CD14-positive monocyte (primary cell): ENCODE measurements around the gene FKBP4. TPM values are rescaled to one million over a fixed set of nuclear protein-coding genes. Genes with fewer than 3 reads are reported as not detected.

Experiments used
- DNase-seq, 3 donors: peaks; one replicate each; pipeline ENCODE4 v3.0.0-alpha.2; 2011 to 2022
- H2AFZ ChIP-seq: 2 replicates; pipeline ENCODE4 v1.6.0; 2012; ENCODE audit warnings: mild to moderate bottlenecking, low read depth, low read length, inconsistent platforms; ENCODE audit not compliant: insufficient read depth, poor library complexity, severe bottlenecking
- H3K27ac ChIP-seq, 2 donors: 1 replicate in 1 of 2; 2 replicates in 1 of 2; pipeline ENCODE4 v1.5.1; 2012 to 2013; ENCODE audit warnings: low read length in 2 of 2, control low read depth in 1 of 2, inconsistent platforms in 1 of 2, low read depth in 1 of 2, mild to moderate bottlenecking in 1 of 2
- H3K27me3 ChIP-seq, 2 donors: one replicate each; pipeline versions ENCODE4 v1.6.0 to v1.6.1; 2011 to 2013; ENCODE audit warnings: low read length in 2 of 2; ENCODE audit not compliant: control insufficient read depth in 2 of 2, insufficient read depth in 2 of 2
- H3K36me3 ChIP-seq, 2 donors: replicated peaks in 1 of 2; 1 replicate in 1 of 2; 2 replicates in 1 of 2; pipeline versions ENCODE4 v1.5.1 to v1.6.1; 2012 to 2013; ENCODE audit warnings: low read length in 2 of 2, control low read depth in 1 of 2, inconsistent platforms in 1 of 2, mild to moderate bottlenecking in 1 of 2; ENCODE audit not compliant: insufficient read depth in 2 of 2, control insufficient read depth in 1 of 2
- H3K4me1 ChIP-seq, 2 donors: 1 replicate in 1 of 2; 2 replicates in 1 of 2; pipeline versions ENCODE4 v1.5.1 to v1.6.1; 2012 to 2013; ENCODE audit warnings: low read length in 2 of 2, control low read depth in 1 of 2, inconsistent platforms in 1 of 2, mild to moderate bottlenecking in 1 of 2, moderate library complexity in 1 of 2; ENCODE audit not compliant: insufficient read depth in 2 of 2, control insufficient read depth in 1 of 2
- H3K4me2 ChIP-seq: replicated peaks from 2 replicates; pipeline ENCODE3; 2012; ENCODE audit warnings: low read length, moderate library complexity, mild to moderate bottlenecking; ENCODE audit not compliant: poor library complexity, severe bottlenecking; ENCODE audit errors: extremely low read depth
- H3K4me3 ChIP-seq, 3 experiments: fragments of 200-600 bp in 1 of 3; sonication (generic) in 1 of 3; replicated peaks in 1 of 3; 1 replicate in 2 of 3; 2 replicates in 1 of 3; pipeline ENCODE4 v1.5.1; 2011 to 2013; ENCODE audit warnings: low read length in 3 of 3, mild to moderate bottlenecking in 3 of 3, control low read depth in 2 of 3, low read depth in 2 of 3, inconsistent platforms in 1 of 3, moderate library complexity in 1 of 3
- H3K79me2 ChIP-seq: 2 replicates; pipeline ENCODE4 v1.6.0; 2012; ENCODE audit warnings: mild to moderate bottlenecking, control low read depth, inconsistent platforms, low read length, moderate library complexity; ENCODE audit not compliant: insufficient read depth
- H3K9ac ChIP-seq: 2 replicates; pipeline ENCODE4 v1.6.0; 2017; ENCODE audit warnings: low read length, mild to moderate bottlenecking; ENCODE audit not compliant: insufficient read depth, poor library complexity, severe bottlenecking
- H3K9me3 ChIP-seq, 2 donors: replicated peaks in 1 of 2; 1 replicate in 1 of 2; 2 replicates in 1 of 2; pipeline versions ENCODE4 v1.5.1 to v1.6.1; 2012 to 2013; ENCODE audit warnings: low read length in 2 of 2, control low read depth in 1 of 2; ENCODE audit not compliant: control insufficient read depth in 1 of 2, insufficient read depth in 1 of 2
- H4K20me1 ChIP-seq: 2 replicates; pipeline ENCODE4 v1.6.0; 2012; ENCODE audit warnings: mild to moderate bottlenecking, low read length, control low read depth, moderate library complexity; ENCODE audit not compliant: insufficient read depth
- H3K27ac Mint-ChIP-seq, 7 donors: one replicate each; pipeline ENCODE4 v1.8.0; 2020; ENCODE audit warnings: mild to moderate bottlenecking in 7 of 7, mixed read lengths in 7 of 7, moderate library complexity in 6 of 7, inconsistent platforms in 2 of 7
- H3K27me3 Mint-ChIP-seq, 3 donors: one replicate each; pipeline ENCODE4 v1.8.0; 2021 to 2022; ENCODE audit warnings: low read depth in 3 of 3, mild to moderate bottlenecking in 3 of 3, mixed read lengths in 3 of 3, moderate library complexity in 3 of 3, inconsistent platforms in 1 of 3
- H3K36me3 Mint-ChIP-seq, 2 donors: one replicate each; pipeline ENCODE4 v1.8.0; 2020; ENCODE audit warnings: mixed read lengths in 2 of 2, inconsistent platforms in 1 of 2, mild to moderate bottlenecking in 1 of 2
- H3K4me1 Mint-ChIP-seq: one replicate; pipeline ENCODE4 v1.8.0; 2020; ENCODE audit warnings: mild to moderate bottlenecking, mixed read lengths
- H3K4me3 Mint-ChIP-seq, 2 donors: one replicate each; pipeline ENCODE4 v1.8.0; 2020; ENCODE audit warnings: mild to moderate bottlenecking in 2 of 2, mixed read lengths in 2 of 2, moderate library complexity in 1 of 2
- H3K9me3 Mint-ChIP-seq, 7 donors: one replicate each; pipeline ENCODE4 v1.8.0; 2020 to 2022; ENCODE audit warnings: mixed read lengths in 7 of 7, mild to moderate bottlenecking in 6 of 7, moderate library complexity in 6 of 7, inconsistent platforms in 2 of 7
- CTCF ChIP-seq: fragments of 200-600 bp; IDR thresholded peaks from one replicate; pipeline ENCODE4 v1.8.0; 2022; ENCODE audit warnings: antibody characterized with exemption, mild to moderate bottlenecking
- WGBS: methylation state at CpG from one replicate; pipeline ENCODE4 v1.1.5; 2013; ENCODE audit warnings: missing lambda C conversion rate; ENCODE audit not compliant: insufficient coverage; 5-methylcytosine and 5-hydroxymethylcytosine counted together
- intact Hi-C, 2 donors: fragments of 100-400 bp; cut with micrococcal nuclease; formaldehyde crosslinking; loops; one replicate each; pipeline versions ENCODE4 v1.15.0 to v1.15.1; 2023
- polyA plus RNA-seq, 3 donors: library from polyadenylated mRNA; depleted of rRNA in 1 of 3; unstranded in 2 of 3; stranded (reverse) in 1 of 3; fragments of 300-500 nt in 2 of 3; fragments of >200 nt in 1 of 3; fragmentation: Illumina TruSeq in 2 of 3; gene quantifications; 1 replicate in 2 of 3; 2 replicates in 1 of 3; pipeline ENCODE4 v1.2.3, GENCODE V29; 2012 to 2021

Gene FKBP4
- polyA plus RNA-seq, 3 donors = 19.3 to 22.1 (median 20.1) TPM

DNA sequence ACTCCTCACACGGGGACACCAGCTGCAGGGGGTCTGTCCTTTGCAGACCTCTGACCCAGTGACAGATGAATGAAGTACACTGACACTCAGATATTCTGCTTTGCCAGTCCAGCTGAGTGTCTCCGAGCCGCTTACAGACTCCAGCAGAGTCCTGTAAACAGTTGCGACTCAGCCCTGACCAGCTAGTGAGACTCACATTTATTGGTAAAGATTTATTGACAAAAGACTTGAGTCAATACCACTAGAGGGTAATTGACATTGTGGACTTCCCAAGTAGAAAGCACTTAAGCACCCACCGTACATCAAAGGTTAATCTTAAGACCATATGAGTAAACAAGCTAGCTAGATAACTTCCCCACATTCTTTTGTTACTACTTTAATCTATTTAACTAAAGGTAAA lies 9.8 kb upstream of the FKBP4 start:
- intact Hi-C loops = no loop called here
- peaks cover 8 to 27% (median 13%) of the 10 kb centered on the region in 3 donors for H3K27me3 Mint-ChIP-seq

DNA sequence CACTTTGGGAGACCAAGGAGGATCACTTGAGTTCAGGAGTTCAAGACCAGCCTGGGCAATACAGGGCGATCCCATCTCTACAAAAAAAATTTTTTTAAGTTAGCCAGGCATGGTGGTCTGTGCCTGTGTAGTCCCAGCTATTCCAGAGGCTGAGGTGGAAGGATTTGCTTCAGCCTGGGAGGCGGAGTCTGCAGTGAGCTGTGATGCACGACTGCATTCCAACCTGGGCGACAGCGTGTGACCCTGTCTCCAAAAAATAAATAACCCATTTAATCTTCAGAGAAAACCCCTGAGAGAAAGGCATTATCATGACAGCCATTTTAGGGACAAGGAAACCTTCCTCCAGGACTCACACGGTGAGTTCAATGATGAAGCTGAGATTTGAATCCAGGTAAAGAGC lies 3.7 kb upstream of the FKBP4 start:
- H3K9me3 Mint-ChIP-seq = peaks cover 0 to 5% (median 0%) of the 10 kb centered on the region in 7 donors
- no CpG with 5 or more reads among the region's 6 CpGs for WGBS
- H3K27ac Mint-ChIP-seq = no peak overlapping the region

More for the DNA sequence above, 9.8 kb upstream of the FKBP4 start:
- Histone ChIP-seq H2AFZ (no peak overlapping the region), H3K27ac (no peak overlapping the region), H3K4me3 (no peak overlapping the region), H3K9ac (no peak overlapping the region), H3K36me3 (no peaks in the 10 kb centered on the region), H3K4me1 (peaks cover 5 to 6% of the 10 kb centered on the region in 2 donors), H4K20me1 (no peaks in the 10 kb centered on the region), H3K9me3 (no peaks in the 10 kb centered on the region), H3K79me2 (no peaks in the 10 kb centered on the region), H3K4me2 (no peak overlapping the region), H3K27me3 (peaks cover 0 to 11% of the 10 kb centered on the region in 2 donors)
- H3K4me1 Mint-ChIP-seq = peaks cover 10% of the 10 kb centered on the region
- no peak overlapping the region for H3K4me3 Mint-ChIP-seq
- WGBS = 87% methylated on average over 3 of the region's 5 CpGs
- no peak for DNase-seq
- H3K36me3 Mint-ChIP-seq = no peaks in the 10 kb centered on the region
- no peak for TF ChIP-seq CTCF
- no peak overlapping the region for H3K27ac Mint-ChIP-seq
- peaks cover 0 to 2% (median 0%) of the 10 kb centered on the region in 7 donors for H3K9me3 Mint-ChIP-seq

More for the DNA sequence above, 3.7 kb upstream of the FKBP4 start:
- H3K36me3 Mint-ChIP-seq = no peaks in the 10 kb centered on the region
- peaks cover 2% of the 10 kb centered on the region for H3K79me2 ChIP-seq
- H4K20me1 ChIP-seq = no peaks in the 10 kb centered on the region
- H3K4me3 Mint-ChIP-seq = no peak overlapping the region
- peaks cover 8 to 22% of the 10 kb centered on the region in 2 donors for H3K27me3 ChIP-seq
- no peak overlapping the region for H3K9ac ChIP-seq
- no peak overlapping the region for H3K4me2 ChIP-seq
- no peaks in the 10 kb centered on the region for H3K36me3 ChIP-seq
- TF ChIP-seq CTCF = no peak
- H3K4me1 ChIP-seq = peaks cover 6 to 17% of the 10 kb centered on the region in 2 donors
- no peak for DNase-seq
- peaks cover 7% of the 10 kb centered on the region for H3K4me1 Mint-ChIP-seq
- no peaks in the 10 kb centered on the region for H3K9me3 ChIP-seq
- H2AFZ ChIP-seq = no peak overlapping the region
- intact Hi-C loops = no loop called here
- no peak overlapping the region for H3K4me3 ChIP-seq
- no peak overlapping the region for H3K27ac ChIP-seq
- peaks cover 18 to 28% (median 21%) of the 10 kb centered on the region in 3 donors for H3K27me3 Mint-ChIP-seq
